NT2/D1 (cell line): ENCODE results near the gene ANKUB1.

Experiments
- SUZ12 ChIP-seq: IDR thresholded peaks from 2 replicates; pipeline ENCODE4 v1.6.1; 2011; ENCODE audit not compliant: insufficient read length, insufficient read depth; ENCODE audit errors: extremely low read depth
- YY1 ChIP-seq: IDR thresholded peaks from 2 replicates; pipeline ENCODE4 v1.6.1; 2011; ENCODE audit not compliant: insufficient read length, insufficient read depth

GRCh38 chr3:149736175-149736952 lies 56.0 kb downstream of the ANKUB1 start:
- TF ChIP-seq SUZ12 (no peak), YY1 (no peak)
